Activated CD8-positive, alpha-beta memory T cell treated with anti-CD3 and anti-CD28 coated beads, Interleukin-2, amount 50 U/mL, for 4 hours (primary cell): Measurements from ENCODE around the gene HIVEP3.
A peak's percentile ranks its signal among the peaks of the same experiment; 100 is the strongest.

ENCODE experiments used
- DNase-seq: peaks from one replicate; pipeline ENCODE4 v3.0.0-alpha.2; 2020

Gene HIVEP3

GRCh38 chr1:41868241-41868998 lies 50.3 kb downstream of the HIVEP3 start:
- DNase-seq, result no peak

- no peak for DNase-seq
Observed at GRCh38 chr1:41866285-41866684, 52.4 kb downstream of the HIVEP3 start.

GRCh38 chr1:41864471-41865040 lies 54.2 kb downstream of the HIVEP3 start:
- no peak for DNase-seq

- DNase-seq, result no peak
Observed at GRCh38 chr1:41863718-41864117, 55.0 kb downstream of the HIVEP3 start.

GRCh38 chr1:41862384-41863221 lies 56.1 kb downstream of the HIVEP3 start:
- peak; percentile 23 for DNase-seq

GRCh38 chr1:41861535-41862383 lies 57.0 kb downstream of the HIVEP3 start:
- DNase-seq, result no peak

- no peak for DNase-seq
Observed at GRCh38 chr1:41860771-41861170, 58.0 kb downstream of the HIVEP3 start.

GRCh38 chr1:41860214-41860613 lies 58.5 kb downstream of the HIVEP3 start:
- no peak for DNase-seq

GRCh38 chr1:41859686-41860085 lies 59.0 kb downstream of the HIVEP3 start:
- no peak for DNase-seq

GRCh38 chr1:41856944-41857285 lies 61.8 kb downstream of the HIVEP3 start:
- no peak for DNase-seq

- DNase-seq, result no peak
Observed at GRCh38 chr1:41856151-41856943, 62.4 kb downstream of the HIVEP3 start.

GRCh38 chr1:41855713-41856112 lies 63.0 kb downstream of the HIVEP3 start:
- DNase-seq, result no peak

GRCh38 chr1:41853907-41854306 lies 64.8 kb downstream of the HIVEP3 start:
- DNase-seq, result no peak

- no peak for DNase-seq
Observed at GRCh38 chr1:41852091-41852490, 66.6 kb downstream of the HIVEP3 start.

GRCh38 chr1:41851589-41851988 lies 67.1 kb downstream of the HIVEP3 start:
- DNase-seq, result no peak

GRCh38 chr1:41850029-41850428 lies 68.7 kb downstream of the HIVEP3 start:
- no peak for DNase-seq

- no peak for DNase-seq
Observed at GRCh38 chr1:41849211-41849759, 69.4 kb downstream of the HIVEP3 start.

GRCh38 chr1:41848216-41848952 lies 70.3 kb downstream of the HIVEP3 start:
- no peak for DNase-seq

- no peak for DNase-seq
Observed at GRCh38 chr1:41847733-41848132, 71.0 kb downstream of the HIVEP3 start.

GRCh38 chr1:41846625-41847405 lies 71.9 kb downstream of the HIVEP3 start:
- no peak for DNase-seq
